HEK293 (cell line): Measurements from ENCODE around the gene TXNDC11.
A peak's percentile ranks its signal among the peaks of the same experiment; 100 is the strongest.

Source experiments
- CTCF ChIA-PET: fragments of 350-600 bp; formaldehyde crosslinking; extraction: SDS; loops from one replicate; lab custom pipeline; 2021; ENCODE audit warnings: antibody characterized with exemption; lab: Yijun Ruan, JAX
- POLR2A ChIA-PET: fragments of 300-600 bp; formaldehyde crosslinking; extraction: SDS; loops from one replicate; lab custom pipeline; 2020; ENCODE audit warnings: antibody characterized with exemption, inconsistent platforms; lab: Yijun Ruan, JAX
- H3K27ac ChIP-seq: fragments of 200-500 bp; sonication (Bioruptor generic); 2 replicates; pipeline ENCODE4 v1.5.1; 2014; ENCODE audit warnings: low read depth, low read length, control low read depth, inconsistent platforms; ENCODE audit errors: extremely low read depth
- H3K36me3 ChIP-seq, 2 experiments: fragments of 200-500 bp in 1 of 2; sonication (Bioruptor generic) in 1 of 2; 1 replicate in 1 of 2; 2 replicates in 1 of 2; pipeline ENCODE4 v1.5.1; 2014 to 2017; ENCODE audit warnings: inconsistent platforms in 2 of 2, low read length in 2 of 2; ENCODE audit not compliant: control insufficient read depth in 2 of 2, insufficient read depth in 1 of 2
- H3K4me1 ChIP-seq: fragments of 200-500 bp; sonication (Bioruptor generic); 2 replicates; pipeline ENCODE4 v1.5.1; 2014; ENCODE audit warnings: mild to moderate bottlenecking, low read length, inconsistent platforms; ENCODE audit not compliant: control insufficient read depth, insufficient read depth
- H3K4me3 ChIP-seq: 2 replicates; pipeline ENCODE4 v1.5.1; 2011; ENCODE audit warnings: low read depth, mild to moderate bottlenecking, control low read depth, low read length, moderate library complexity
- H3K9me3 ChIP-seq: fragments of 200-500 bp; sonication (Bioruptor generic); 2 replicates; pipeline ENCODE4 v1.5.1; 2014; ENCODE audit warnings: low read depth, low read length, inconsistent platforms; ENCODE audit not compliant: control insufficient read depth, insufficient read depth
- FEZF1 ChIP-seq: fragments of 450-650 bp; formaldehyde crosslinking; IDR thresholded peaks from 2 replicates; pipeline ENCODE4 v1.5.1; 2016; ENCODE audit warnings: missing biosample characterization, missing genetic modification characterization
- HOXC10 ChIP-seq: sonication (generic); formaldehyde crosslinking; IDR thresholded peaks from 2 replicates; pipeline ENCODE4 v1.8.1; 2023; ENCODE audit warnings: mild to moderate bottlenecking, missing genetic modification reagents
- IKZF3 ChIP-seq: fragments of 450-650 bp; IDR thresholded peaks from 2 replicates; pipeline ENCODE4 v1.5.0; 2018; ENCODE audit warnings: missing biosample characterization, mild to moderate bottlenecking, missing genetic modification characterization, moderate library complexity
- KLF8 ChIP-seq: fragments of 450-650 bp; formaldehyde crosslinking; IDR thresholded peaks from 2 replicates; pipeline ENCODE4 v1.5.1; 2016; ENCODE audit warnings: missing biosample characterization, missing genetic modification characterization
- OSR2 ChIP-seq: fragments of 450-650 bp; formaldehyde crosslinking; IDR thresholded peaks from 2 replicates; pipeline ENCODE4 v1.5.1; 2016; ENCODE audit warnings: missing biosample characterization, missing genetic modification characterization
- PRDM10 ChIP-seq: fragments of 450-650 bp; formaldehyde crosslinking; IDR thresholded peaks from 2 replicates; pipeline ENCODE4 v1.5.1; 2016; ENCODE audit warnings: missing biosample characterization, missing genetic modification characterization
- SCRT2 ChIP-seq: fragments of 450-650 bp; formaldehyde crosslinking; IDR thresholded peaks from 2 replicates; pipeline ENCODE4 v1.5.1; 2016; ENCODE audit warnings: missing biosample characterization, missing genetic modification characterization
- WT1 ChIP-seq: fragments of 450-650 bp; formaldehyde crosslinking; IDR thresholded peaks from 2 replicates; pipeline ENCODE4 v1.5.1; 2016; ENCODE audit warnings: missing biosample characterization, missing genetic modification characterization
- ZBTB17 ChIP-seq: fragments of 450-650 bp; formaldehyde crosslinking; IDR thresholded peaks from 2 replicates; pipeline ENCODE4 v1.5.1; 2016; ENCODE audit warnings: missing biosample characterization, missing genetic modification characterization
- ZBTB48 ChIP-seq: fragments of 450-650 bp; formaldehyde crosslinking; IDR thresholded peaks from 2 replicates; pipeline ENCODE4 v1.5.1; 2016; ENCODE audit warnings: missing biosample characterization, missing genetic modification characterization
- ZEB2 ChIP-seq: fragments of 450-650 bp; formaldehyde crosslinking; IDR thresholded peaks from 2 replicates; pipeline ENCODE4 v1.5.1; 2016; ENCODE audit warnings: missing biosample characterization, missing genetic modification characterization
- ZNF114 ChIP-seq: fragments of 450-650 bp; formaldehyde crosslinking; IDR thresholded peaks from 2 replicates; pipeline ENCODE4 v1.5.0; 2017; ENCODE audit warnings: missing biosample characterization, missing genetic modification characterization
- ZNF175 ChIP-seq: fragments of 450-650 bp; formaldehyde crosslinking; IDR thresholded peaks from 2 replicates; pipeline ENCODE4 v1.5.1; 2016; ENCODE audit warnings: missing biosample characterization, missing genetic modification characterization
- ZNF26 ChIP-seq: fragments of 450-650 bp; formaldehyde crosslinking; IDR thresholded peaks from 2 replicates; pipeline ENCODE4 v1.5.1; 2016; ENCODE audit warnings: missing biosample characterization, missing genetic modification characterization
- ZNF311 ChIP-seq: fragments of 450-650 bp; formaldehyde crosslinking; IDR thresholded peaks from 2 replicates; pipeline ENCODE4 v1.5.1; 2017; ENCODE audit warnings: missing biosample characterization, missing genetic modification characterization, borderline replicate concordance
- ZNF366 ChIP-seq: fragments of 450-650 bp; formaldehyde crosslinking; conservative IDR thresholded peaks from 2 replicates; pipeline ENCODE4 v1.5.1; 2016; ENCODE audit warnings: missing biosample characterization, missing genetic modification characterization
- ZNF423 ChIP-seq: fragments of 450-650 bp; formaldehyde crosslinking; IDR thresholded peaks from 2 replicates; pipeline ENCODE4 v1.5.1; 2016; ENCODE audit warnings: missing biosample characterization, missing genetic modification characterization
- ZNF513 ChIP-seq: fragments of 450-650 bp; IDR thresholded peaks from 2 replicates; pipeline ENCODE4 v1.5.1; 2018; ENCODE audit warnings: missing biosample characterization, missing genetic modification characterization
- ZNF580 ChIP-seq: fragments of 450-650 bp; formaldehyde crosslinking; IDR thresholded peaks from 2 replicates; pipeline ENCODE4 v1.5.1; 2016; ENCODE audit warnings: missing biosample characterization, missing genetic modification characterization
- ZNF76 ChIP-seq: fragments of 450-650 bp; formaldehyde crosslinking; IDR thresholded peaks from 2 replicates; pipeline ENCODE4; 2016; ENCODE audit warnings: low read depth, missing biosample characterization, missing genetic modification characterization, borderline replicate concordance
- ZSCAN16 ChIP-seq: fragments of 450-650 bp; formaldehyde crosslinking; IDR thresholded peaks from 2 replicates; pipeline ENCODE4 v1.5.1; 2016; ENCODE audit warnings: missing biosample characterization, missing genetic modification characterization
- ZSCAN23 ChIP-seq: fragments of 450-650 bp; formaldehyde crosslinking; IDR thresholded peaks from 2 replicates; pipeline ENCODE4 v1.5.1; 2016; ENCODE audit warnings: missing biosample characterization, missing genetic modification characterization

TXNDC11 gene

GRCh38 chr16:11681976-11682654 lies 60.5 kb downstream of the TXNDC11 start:
- ChIA-PET CTCF (interaction anchor here (1.5 kb wide), 1 partner anchor 33 kb away, joined by 3 read pairs; no protein-coding TSS in a partner anchor), POLR2A (no interaction called here)
- Histone ChIP-seq H3K27ac (no peak overlapping the region), H3K9me3 (no peaks in the 10 kb centered on the region), H3K4me1 (no peaks in the 10 kb centered on the region), H3K36me3 (peaks cover 16 to 94% of the 10 kb centered on the region in 2 experiments), H3K4me3 (no peak overlapping the region)
- TF ChIP-seq ZNF513 (tag by site-specific recombination) (no peak), SCRT2 (tag by site-specific recombination) (peak; percentile 54; the same call in 1 of the 2 replicates)

GRCh38 chr16:11681556-11681955 lies 61.1 kb downstream of the TXNDC11 start:
- POLR2A ChIA-PET = no interaction called here
- no peaks in the 10 kb centered on the region for H3K4me1 ChIP-seq
- no peak overlapping the region for H3K4me3 ChIP-seq
- no peaks in the 10 kb centered on the region for H3K9me3 ChIP-seq
- no peak overlapping the region for H3K27ac ChIP-seq
- peaks cover 15 to 94% of the 10 kb centered on the region in 2 experiments for H3K36me3 ChIP-seq
- TF ChIP-seq OSR2 (tag by site-specific recombination) (no peak), ZNF175 (tag by site-specific recombination) (no peak), ZNF423 (tag by site-specific recombination) (no peak), IKZF3 (tag by site-specific recombination) (no peak), HOXC10 (no peak), ZNF366 (tag by site-specific recombination) (no peak), ZBTB48 (tag by site-specific recombination) (no peak), ZNF26 (tag by site-specific recombination) (no peak), WT1 (tag by site-specific recombination) (no peak), ZNF580 (tag by site-specific recombination) (no peak), ZNF114 (tag by site-specific recombination) (no peak), KLF8 (tag by site-specific recombination) (no peak), ZNF311 (tag by site-specific recombination) (no peak), ZSCAN23 (no peak), ZEB2 (tag by site-specific recombination) (no peak), PRDM10 (tag by site-specific recombination) (no peak), ZSCAN16 (no peak), FEZF1 (tag by site-specific recombination) (no peak), ZBTB17 (no peak), ZNF76 (tag by site-specific recombination) (no peak)
- CTCF ChIA-PET = interaction anchor here (1.5 kb wide), 1 partner anchor 34 kb away, joined by 3 read pairs; no protein-coding TSS in a partner anchor
